HepG2 (cell line): ENCODE results near the gene PTPRE. TPM values are rescaled to one million over a fixed set of nuclear protein-coding genes. Genes with fewer than 3 reads are reported as not detected.

Experiments used
- ATAC-seq: fragments of 200-7000 bp; cut with Tn5 transposase; 3 replicates; pipeline ENCODE4 v1.9.1; 2020; ENCODE audit warnings: mild to moderate bottlenecking, moderate library complexity
- BruUV-seq: library from RNA; stranded (reverse); fragments of 400-500 nt; replicated peaks from 2 replicates; lab custom pipeline; 2021; lab: Mats Ljungman, UMichigan
- CTCF ChIA-PET: fragments of 300-600 bp; formaldehyde crosslinking; extraction: SDS; loops from one replicate; lab custom pipeline; 2021; ENCODE audit warnings: low total read pairs, inconsistent platforms, low intra/inter-chr PET ratio; lab: Yijun Ruan, JAX
- POLR2A ChIA-PET: fragments of 350-600 bp; sonication (Branson Sonifier 250); formaldehyde crosslinking; loops from one replicate; lab custom pipeline; 2020; ENCODE audit warnings: antibody characterized with exemption, inconsistent platforms; lab: Yijun Ruan, JAX
- DNase-seq: peaks from one replicate; pipeline ENCODE4 v3.0.0-alpha.2; 2015; ENCODE audit warnings: low spot score
- FAIRE-seq: peaks from 3 replicates; lab custom pipeline; 2011; peaks lifted over from hg19 to GRCh38; lab: Jason Lieb, UNC
- H2AFZ ChIP-seq: one replicate; pipeline ENCODE4 v1.6.1; 2011; ENCODE audit warnings: low read length, inconsistent platforms
- H3K27ac ChIP-seq: fragments of 300-600 bp; 3 replicates; pipeline ENCODE4 v1.8.0; 2011; ENCODE audit warnings: mixed run types, mild to moderate bottlenecking, mixed read lengths, low read length, inconsistent platforms; ENCODE audit not compliant: insufficient read depth; ENCODE audit errors: extremely low read length
- H3K27me3 ChIP-seq, 2 experiments: fragments of 200-600 bp in 1 of 2; 2 replicates in 1 of 2; 3 replicates in 1 of 2; pipeline versions ENCODE4 v1.6.0 to v1.8.0; 2011; ENCODE audit warnings: low read length in 2 of 2, mild to moderate bottlenecking in 2 of 2, moderate library complexity in 2 of 2, inconsistent platforms in 1 of 2; ENCODE audit not compliant: insufficient read depth in 2 of 2, control insufficient read depth in 1 of 2
- H3K36me3 ChIP-seq, 2 experiments: fragments of 200-600 bp in 1 of 2; replicated peaks in 1 of 2; 2 replicates in 1 of 2; 3 replicates in 1 of 2; pipeline versions ENCODE4 v1.5.1 to v1.8.0; 2011; ENCODE audit warnings: low read length in 2 of 2, inconsistent platforms in 1 of 2; ENCODE audit not compliant: insufficient read depth in 2 of 2, control insufficient read depth in 1 of 2
- H3K4me1 ChIP-seq: 2 replicates; pipeline ENCODE4 v1.5.1; 2012; ENCODE audit warnings: low read length, inconsistent platforms; ENCODE audit not compliant: insufficient read depth
- H3K4me2 ChIP-seq: 2 replicates; pipeline ENCODE4 v1.6.0; 2011; ENCODE audit warnings: low read depth, low read length, inconsistent platforms
- H3K4me3 ChIP-seq, 3 experiments: fragments of 200-600 bp in 1 of 3; sonication (generic), shearing (Covaris generic) in 1 of 3; replicated peaks in 1 of 3; 2 replicates each; pipeline ENCODE4 v1.5.1; 2011 to 2016; ENCODE audit warnings: low read length in 3 of 3, inconsistent platforms in 2 of 3, low read depth in 2 of 3, mild to moderate bottlenecking in 2 of 3, control low read depth in 1 of 3, mixed read lengths in 1 of 3; ENCODE audit not compliant: insufficient read depth in 1 of 3
- H3K79me2 ChIP-seq: one replicate; pipeline ENCODE4 v1.6.1; 2011; ENCODE audit warnings: low read length, inconsistent platforms; ENCODE audit not compliant: insufficient read depth
- H3K9ac ChIP-seq: 2 replicates; pipeline ENCODE4 v1.6.0; 2011; ENCODE audit warnings: mild to moderate bottlenecking, low read depth, low read length, inconsistent platforms; ENCODE audit not compliant: insufficient read depth
- H3K9me3 ChIP-seq: 2 replicates; pipeline ENCODE4 v1.5.1; 2012; ENCODE audit warnings: mild to moderate bottlenecking, low read length
- H4K20me1 ChIP-seq: 2 replicates; pipeline ENCODE4 v1.6.0; 2011; ENCODE audit warnings: inconsistent platforms, mild to moderate bottlenecking, low read length, moderate library complexity; ENCODE audit not compliant: insufficient read depth
- ATF1 ChIP-seq: IDR thresholded peaks from 2 replicates; pipeline ENCODE4 v1.6.1; 2016; ENCODE audit warnings: mild to moderate bottlenecking, control low read depth
- BORCS8-MEF2B ChIP-seq: sonication (generic); formaldehyde crosslinking; IDR thresholded peaks from 2 replicates; pipeline ENCODE4 v1.8.0; 2022; ENCODE audit warnings: mild to moderate bottlenecking, missing genetic modification reagents
- ELF1 ChIP-seq: sonication (generic); formaldehyde crosslinking; IDR thresholded peaks from 2 replicates; pipeline ENCODE4 v1.4.0; 2020; ENCODE audit warnings: missing genetic modification reagents
- FLYWCH1 ChIP-seq: sonication (generic); formaldehyde crosslinking; IDR thresholded peaks from 2 replicates; pipeline ENCODE4 v1.8.1; 2023; ENCODE audit warnings: mild to moderate bottlenecking, missing genetic modification reagents
- HES4 ChIP-seq: sonication (generic); formaldehyde crosslinking; IDR thresholded peaks from 2 replicates; pipeline ENCODE4 v1.9.0; 2021; ENCODE audit warnings: mild to moderate bottlenecking, missing genetic modification reagents, borderline replicate concordance
- IKZF1 ChIP-seq: fragments of 450-650 bp; IDR thresholded peaks from 2 replicates; pipeline ENCODE4 v1.7.1; 2016
- NFKBIZ ChIP-seq: IDR thresholded peaks from 2 replicates; pipeline ENCODE4 v1.6.1; 2018; ENCODE audit warnings: missing genetic modification reagents, missing compliant biosample characterization
- SNRNP70 ChIP-seq: fragments of 200-400 bp; formaldehyde crosslinking; IDR thresholded peaks from 2 replicates; pipeline ENCODE4 v1.6.1; 2017; ENCODE audit warnings: mild to moderate bottlenecking, low read depth, low read length, moderate library complexity
- SSRP1 ChIP-seq: IDR thresholded peaks from 2 replicates; pipeline ENCODE4 v1.6.1; 2016; ENCODE audit warnings: control low read depth
- YY1 ChIP-seq: IDR thresholded peaks from 2 replicates; pipeline ENCODE4 v1.6.1; 2011; ENCODE audit warnings: low read length, low read depth, moderate library complexity, mild to moderate bottlenecking; ENCODE audit not compliant: insufficient read depth, insufficient replicate concordance
- ZKSCAN8 ChIP-seq: IDR thresholded peaks from 2 replicates; pipeline ENCODE4 v1.6.1; 2016; ENCODE audit warnings: borderline replicate concordance, missing genetic modification reagents, missing compliant biosample characterization
- ZNF251 ChIP-seq: sonication (generic); formaldehyde crosslinking; IDR thresholded peaks from 2 replicates; pipeline ENCODE4 v1.9.0; 2021; ENCODE audit warnings: mild to moderate bottlenecking, missing genetic modification reagents
- ZNF329 ChIP-seq: sonication (generic); formaldehyde crosslinking; IDR thresholded peaks from 2 replicates; pipeline ENCODE4 v1.9.0; 2021; ENCODE audit warnings: low read depth, mild to moderate bottlenecking, missing genetic modification reagents
- ZNF674 ChIP-seq: sonication (generic); formaldehyde crosslinking; IDR thresholded peaks from 2 replicates; pipeline ENCODE4 v1.5.0; 2020; ENCODE audit warnings: low read depth, mild to moderate bottlenecking, missing genetic modification reagents
- ZNF7 ChIP-seq: IDR thresholded peaks from 2 replicates; pipeline ENCODE4 v1.6.1; 2016; ENCODE audit warnings: missing biosample characterization, missing genetic modification reagents
- ZNF776 ChIP-seq: sonication (generic); formaldehyde crosslinking; IDR thresholded peaks from 2 replicates; pipeline ENCODE4 v1.4.0; 2020; ENCODE audit warnings: mild to moderate bottlenecking, missing genetic modification reagents
- ZNF883 ChIP-seq: sonication (generic); formaldehyde crosslinking; IDR thresholded peaks from 2 replicates; pipeline ENCODE4 v1.5.1; 2020; ENCODE audit warnings: mild to moderate bottlenecking, missing genetic modification reagents; ENCODE audit errors: not compliant biosample characterization
- WGBS: methylation state at CpG from one replicate; pipeline ENCODE4 v1.1.6; 2017; ENCODE audit warnings: low lambda C conversion rate; 5-methylcytosine and 5-hydroxymethylcytosine counted together
- in situ Hi-C: cut with HindIII; loops from 2 replicates; pipeline ENCODE4 v1.10.0; 2017; ENCODE audit warnings: low pct_unique_long_range_greater_than_20kb; ENCODE audit not compliant: extremely low pct_ligation_motif_present
- intact Hi-C: fragments of 100-400 bp; cut with micrococcal nuclease; formaldehyde crosslinking; loops from one replicate; pipeline ENCODE4 v1.10.0; 2022; ENCODE audit not compliant: unreplicated experiment
- polyA plus RNA-seq, 8 experiments: library from polyadenylated mRNA; depleted of rRNA in 3 of 8; stranded (reverse) in 7 of 8; unstranded in 1 of 8; fragments of >200 nt; fragmentation: Illumina TruSeq in 4 of 8; extraction: Trizol in 4 of 8; gene quantifications; 2 replicates each; pipeline versions ENCODE4 v1.2.1 to v1.2.3, GENCODE V29; 2011 to 2016; ENCODE audit warnings: low read depth in 4 of 8, missing spikeins in 1 of 8, mixed read lengths in 1 of 8; ENCODE audit not compliant: insufficient read depth in 1 of 8
- total RNA-seq, 5 experiments: library from RNA; depleted of rRNA; stranded (reverse); fragments of >200 nt; fragmentation: Illumina TruSeq; extraction: Trizol; gene quantifications; 2 replicates each; pipeline ENCODE4 v1.2.3, GENCODE V29; 2016; ENCODE audit warnings: low read depth in 1 of 5
- TF ChIP-seq, protein P1 (sequence below): sonication (generic); formaldehyde crosslinking; conservative IDR thresholded peaks from 2 replicates; pipeline ENCODE4 v1.8.1; 2023; ENCODE audit warnings: missing genetic modification reagents
- TF ChIP-seq, protein P2 (sequence below): sonication (generic); formaldehyde crosslinking; IDR thresholded peaks from 2 replicates; pipeline ENCODE4 v1.4.0; 2020; ENCODE audit warnings: missing genetic modification reagents
- TF ChIP-seq, protein P3 (sequence below), 2 experiments: fragments of 450-650 bp in 1 of 2; sonication (generic) in 1 of 2; formaldehyde crosslinking; IDR thresholded peaks; 2 replicates each; pipeline versions ENCODE4 v1.5.0 to v1.8.0; 2020 to 2022; ENCODE audit warnings: mild to moderate bottlenecking in 1 of 2, missing genetic modification reagents in 1 of 2

Gene PTPRE
- total and polyA plus RNA-seq, 2 of the 13 experiments (the other 11 are each of a cell fraction or from before 2014, with no cell fraction given) = 0.01 to 0.02 TPM

DNA sequence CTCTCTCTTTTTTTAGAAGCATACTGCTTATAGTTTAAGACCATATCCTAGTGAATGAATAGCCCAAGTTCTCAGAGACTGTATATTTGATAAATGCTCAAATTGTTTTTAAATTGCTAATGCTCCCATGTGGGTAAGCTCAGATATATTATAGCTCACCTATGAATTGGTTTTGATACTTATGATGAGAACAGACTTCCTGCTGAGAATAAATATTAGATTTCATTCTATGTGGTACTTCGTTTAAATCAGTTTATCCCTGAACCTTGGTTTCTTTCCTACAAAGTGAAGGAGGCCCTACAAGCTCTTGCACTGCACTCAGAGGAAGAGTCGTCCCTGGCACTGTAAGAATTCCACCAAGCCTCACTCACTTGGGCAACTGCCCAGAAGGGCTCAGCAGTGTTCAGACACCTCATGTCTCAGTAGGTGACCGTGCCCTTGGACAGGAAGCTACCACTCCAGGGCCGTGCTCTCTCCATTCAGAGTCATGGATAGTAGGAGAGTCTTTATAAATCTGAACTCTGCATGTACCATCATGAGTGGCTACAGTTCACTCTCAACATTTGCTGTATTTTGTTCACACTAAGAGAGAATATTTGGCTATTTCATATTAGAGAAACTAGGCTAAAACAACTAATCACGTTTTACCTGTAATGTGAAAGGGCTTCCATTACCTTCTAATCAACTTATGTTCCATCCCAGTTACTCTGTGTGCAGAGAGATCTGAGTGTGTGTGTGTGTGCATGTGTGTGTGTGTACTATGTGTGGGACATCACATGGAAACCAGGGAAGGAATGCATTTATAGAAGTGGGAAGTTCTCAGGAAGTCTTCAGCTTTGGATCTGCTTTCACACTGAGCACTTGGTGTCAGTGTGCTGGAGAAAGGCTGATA, 93.8 kb downstream of the PTPRE start:
- WGBS = under 1% methylated on average over 5 of the region's 5 CpGs
- TF ChIP-seq, protein P1, sequence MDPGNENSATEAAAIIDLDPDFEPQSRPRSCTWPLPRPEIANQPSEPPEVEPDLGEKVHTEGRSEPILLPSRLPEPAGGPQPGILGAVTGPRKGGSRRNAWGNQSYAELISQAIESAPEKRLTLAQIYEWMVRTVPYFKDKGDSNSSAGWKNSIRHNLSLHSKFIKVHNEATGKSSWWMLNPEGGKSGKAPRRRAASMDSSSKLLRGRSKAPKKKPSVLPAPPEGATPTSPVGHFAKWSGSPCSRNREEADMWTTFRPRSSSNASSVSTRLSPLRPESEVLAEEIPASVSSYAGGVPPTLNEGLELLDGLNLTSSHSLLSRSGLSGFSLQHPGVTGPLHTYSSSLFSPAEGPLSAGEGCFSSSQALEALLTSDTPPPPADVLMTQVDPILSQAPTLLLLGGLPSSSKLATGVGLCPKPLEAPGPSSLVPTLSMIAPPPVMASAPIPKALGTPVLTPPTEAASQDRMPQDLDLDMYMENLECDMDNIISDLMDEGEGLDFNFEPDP = no peak
- TF ChIP-seq, protein P2, sequence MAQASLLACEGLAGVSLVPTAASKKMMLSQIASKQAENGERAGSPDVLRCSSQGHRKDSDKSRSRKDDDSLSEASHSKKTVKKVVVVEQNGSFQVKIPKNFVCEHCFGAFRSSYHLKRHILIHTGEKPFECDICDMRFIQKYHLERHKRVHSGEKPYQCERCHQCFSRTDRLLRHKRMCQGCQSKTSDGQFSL (CRISPR knock-in tag) = no peak
- TF ChIP-seq ZKSCAN8 (CRISPR knock-in tag) (no peak), HES4 (no peak), BORCS8-MEF2B (CRISPR knock-in tag) (no peak), ZNF674 (CRISPR knock-in tag) (no peak), ZNF329 (CRISPR knock-in tag) (no peak), YY1 (no peak), IKZF1 (no peak), ZNF776 (CRISPR knock-in tag) (no peak), SSRP1 (CRISPR knock-in tag) (no peak), SNRNP70 (no peak), ZNF7 (no peak), FLYWCH1 (CRISPR knock-in tag) (no peak), ZNF251 (no peak), NFKBIZ (CRISPR knock-in tag) (no peak), ZNF883 (no peak), ELF1 (CRISPR knock-in tag) (no peak), ATF1 (CRISPR knock-in tag) (no peak)
- TF ChIP-seq, protein P3, sequence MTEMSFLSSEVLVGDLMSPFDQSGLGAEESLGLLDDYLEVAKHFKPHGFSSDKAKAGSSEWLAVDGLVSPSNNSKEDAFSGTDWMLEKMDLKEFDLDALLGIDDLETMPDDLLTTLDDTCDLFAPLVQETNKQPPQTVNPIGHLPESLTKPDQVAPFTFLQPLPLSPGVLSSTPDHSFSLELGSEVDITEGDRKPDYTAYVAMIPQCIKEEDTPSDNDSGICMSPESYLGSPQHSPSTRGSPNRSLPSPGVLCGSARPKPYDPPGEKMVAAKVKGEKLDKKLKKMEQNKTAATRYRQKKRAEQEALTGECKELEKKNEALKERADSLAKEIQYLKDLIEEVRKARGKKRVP (CRISPR knock-in tag; IDR thresholded peaks at IDR 0.05) = no peak
- Histone ChIP-seq H3K9ac (no peak overlapping the region), H3K27me3 (peaks cover 7 to 73% of the 10 kb centered on the region in 2 experiments), H3K36me3 (no peaks in the 10 kb centered on the region), H3K4me3 (no peak overlapping the region), H2AFZ (no peak overlapping the region), H3K4me1 (no peaks in the 10 kb centered on the region), H3K9me3 (no peaks in the 10 kb centered on the region), H3K27ac (no peak overlapping the region), H3K4me2 (no peak overlapping the region), H3K79me2 (no peaks in the 10 kb centered on the region), H4K20me1 (no peaks in the 10 kb centered on the region)
- CTCF ChIA-PET = no interaction called here
- POLR2A ChIA-PET = no interaction called here
- BruUV-seq = no TSS peak
- FAIRE-seq (no peak), DNase-seq (no peak), ATAC-seq (no peak)
- in situ Hi-C loops (loop anchor here (25.0 kb wide), 1 partner anchor 288 kb away; no protein-coding TSS in a partner anchor), intact Hi-C loops (no loop called here)
